ENCODE data around the gene TOLLIP.

TOLLIP gene

GRCh38 chr11:1231396-1232020 is 77.9 kb downstream of the TOLLIP start:
- peak; percentile 47 for DNase-seq (ENCODE audit: low spot score)

GRCh38 chr11:1230456-1231395 is 78.7 kb downstream of the TOLLIP start:
- DNase-seq (ENCODE audit: low spot score), result peak; percentile 62

- DNase-seq (ENCODE audit: low spot score), result no peak
These were observed 79.3 kb downstream of the TOLLIP start for GRCh38 chr11:1230121-1230455.

- peak; percentile 55 for DNase-seq (ENCODE audit: low spot score)
These were observed 79.8 kb downstream of the TOLLIP start for GRCh38 chr11:1229471-1230120.

- DNase-seq (ENCODE audit: low spot score), result peak; percentile 46
These were observed 80.4 kb downstream of the TOLLIP start for GRCh38 chr11:1228921-1229451.

- DNase-seq (ENCODE audit: low spot score), result peak; percentile 60
These were observed 81.2 kb downstream of the TOLLIP start for GRCh38 chr11:1228101-1228821.

GRCh38 chr11:1227551-1228100 is 81.8 kb downstream of the TOLLIP start:
- DNase-seq (ENCODE audit: low spot score), result peak; percentile 57

- DNase-seq (ENCODE audit: low spot score), result no peak
These were observed 82.4 kb downstream of the TOLLIP start for GRCh38 chr11:1226986-1227550.

GRCh38 chr11:1226226-1226985 is 83.0 kb downstream of the TOLLIP start:
- peak; percentile 64 for DNase-seq (ENCODE audit: low spot score)

GRCh38 chr11:1225386-1226225 is 83.8 kb downstream of the TOLLIP start:
- DNase-seq (ENCODE audit: low spot score), result peak; percentile 62

- peak; percentile 58 for DNase-seq (ENCODE audit: low spot score)
These were observed 84.7 kb downstream of the TOLLIP start for GRCh38 chr11:1224491-1225385.
